Activated T-cell treated with anti-CD3 and anti-CD28 coated beads, Interleukin-2, amount 50 U/mL, for 24 hours (primary cell): Measurements from ENCODE around the gene MYBPHL.

Source experiments
- DNase-seq: peaks from one replicate; pipeline ENCODE4 v3.0.0-alpha.2; 2020
- H3K27ac Mint-ChIP-seq: 2 replicates; pipeline ENCODE4 v1.8.0; 2020; ENCODE audit warnings: mild to moderate bottlenecking, mixed read lengths
- H3K27me3 Mint-ChIP-seq: 2 replicates; pipeline ENCODE4 v1.8.0; 2020; ENCODE audit warnings: mixed read lengths
- H3K36me3 Mint-ChIP-seq: 2 replicates; pipeline ENCODE4 v1.8.0; 2020; ENCODE audit warnings: low read depth, mixed read lengths
- H3K4me1 Mint-ChIP-seq: 2 replicates; pipeline ENCODE4 v1.8.0; 2020; ENCODE audit warnings: low read depth, mixed read lengths
- H3K4me3 Mint-ChIP-seq: 2 replicates; pipeline ENCODE4 v1.8.0; 2020; ENCODE audit warnings: mild to moderate bottlenecking, moderate library complexity, mixed read lengths
- H3K9me3 Mint-ChIP-seq: 2 replicates; pipeline ENCODE4 v1.8.0; 2020; ENCODE audit warnings: mixed read lengths

The MYBPHL gene

DNA sequence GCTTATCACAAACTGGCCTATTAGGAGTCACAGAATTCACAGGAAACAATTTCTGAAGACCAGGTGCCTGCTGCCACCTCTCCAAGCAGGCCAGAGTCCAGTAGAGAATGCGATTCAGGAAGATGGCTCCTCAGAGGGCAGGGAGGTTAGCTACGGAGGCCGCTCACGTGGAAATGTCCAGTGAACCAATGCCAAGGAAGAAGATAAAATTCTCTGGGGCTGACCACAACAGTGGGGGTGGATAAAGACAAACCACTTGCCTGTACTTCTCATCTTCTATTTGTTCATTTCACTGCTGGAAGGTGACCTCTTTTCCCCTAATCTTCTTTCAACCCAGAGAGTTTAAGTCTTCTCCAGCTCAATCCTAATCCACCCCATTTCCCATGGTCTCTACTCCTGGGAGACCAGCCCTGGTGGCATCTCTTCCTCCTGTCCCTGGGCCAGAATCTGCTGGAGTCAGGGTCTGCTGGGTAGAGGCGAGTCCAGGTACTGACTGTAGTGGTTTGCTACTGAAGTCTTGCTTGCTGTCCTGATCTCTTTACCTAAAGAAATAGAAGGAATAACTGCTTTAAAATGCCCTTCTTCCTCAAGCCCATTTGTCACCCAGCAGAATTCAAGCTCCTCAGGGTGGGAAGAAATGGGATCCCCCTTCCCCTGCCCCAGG, 27.1 kb downstream of the MYBPHL start:
- Mint-ChIP-seq H3K4me3 (no peak overlapping the region), H3K27me3 (no peaks in the 10 kb centered on the region), H3K4me1 (peaks cover 26% of the 10 kb centered on the region), H3K36me3 (peaks cover 3% of the 10 kb centered on the region), H3K27ac (no peak overlapping the region), H3K9me3 (no peaks in the 10 kb centered on the region)
- DNase-seq = no peak

DNA sequence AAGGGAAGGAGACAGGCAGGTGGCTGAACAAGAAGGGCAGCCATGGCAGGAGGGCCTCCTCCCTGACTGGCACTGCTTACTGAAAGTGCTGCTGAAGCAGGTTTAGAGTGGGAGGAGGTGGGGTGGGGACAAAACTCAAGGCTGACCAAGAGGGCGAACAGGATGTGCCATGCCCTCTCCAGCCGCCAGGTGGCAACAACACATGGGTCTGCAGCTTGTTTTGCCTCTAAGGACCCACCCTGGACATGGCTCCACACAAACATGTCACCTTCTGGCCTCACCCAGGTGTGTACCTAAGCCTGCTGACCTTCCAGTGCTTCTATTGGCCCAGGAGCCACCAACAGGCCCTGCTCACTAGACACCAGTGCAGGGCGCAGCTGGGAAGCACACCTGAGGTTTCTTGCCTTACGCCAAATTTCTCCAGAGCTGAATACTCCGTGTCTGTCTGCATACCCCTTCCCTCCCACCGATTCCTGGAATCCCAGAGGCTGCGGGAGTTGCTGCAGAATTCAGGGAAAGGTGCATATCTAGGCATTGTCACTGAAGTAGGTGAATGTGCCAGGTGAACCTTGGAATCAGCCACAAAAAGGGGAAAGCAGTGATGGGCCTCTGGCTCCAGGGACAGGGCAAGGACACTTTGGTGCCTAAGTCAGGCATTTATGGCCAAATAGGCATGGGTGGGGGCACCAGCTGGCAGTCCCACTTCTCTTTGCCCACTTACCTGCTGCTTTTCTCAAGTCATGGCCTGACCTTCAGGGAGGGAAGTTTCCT, 29.2 kb downstream of the MYBPHL start:
- no peaks in the 10 kb centered on the region for H3K9me3 Mint-ChIP-seq
- peak; percentile 81 for DNase-seq
- H3K4me1 Mint-ChIP-seq = peaks cover 13% of the 10 kb centered on the region
- no peaks in the 10 kb centered on the region for H3K36me3 Mint-ChIP-seq
- no peaks in the 10 kb centered on the region for H3K27me3 Mint-ChIP-seq
- no peak overlapping the region for H3K4me3 Mint-ChIP-seq
- H3K27ac Mint-ChIP-seq = no peak overlapping the region

DNA sequence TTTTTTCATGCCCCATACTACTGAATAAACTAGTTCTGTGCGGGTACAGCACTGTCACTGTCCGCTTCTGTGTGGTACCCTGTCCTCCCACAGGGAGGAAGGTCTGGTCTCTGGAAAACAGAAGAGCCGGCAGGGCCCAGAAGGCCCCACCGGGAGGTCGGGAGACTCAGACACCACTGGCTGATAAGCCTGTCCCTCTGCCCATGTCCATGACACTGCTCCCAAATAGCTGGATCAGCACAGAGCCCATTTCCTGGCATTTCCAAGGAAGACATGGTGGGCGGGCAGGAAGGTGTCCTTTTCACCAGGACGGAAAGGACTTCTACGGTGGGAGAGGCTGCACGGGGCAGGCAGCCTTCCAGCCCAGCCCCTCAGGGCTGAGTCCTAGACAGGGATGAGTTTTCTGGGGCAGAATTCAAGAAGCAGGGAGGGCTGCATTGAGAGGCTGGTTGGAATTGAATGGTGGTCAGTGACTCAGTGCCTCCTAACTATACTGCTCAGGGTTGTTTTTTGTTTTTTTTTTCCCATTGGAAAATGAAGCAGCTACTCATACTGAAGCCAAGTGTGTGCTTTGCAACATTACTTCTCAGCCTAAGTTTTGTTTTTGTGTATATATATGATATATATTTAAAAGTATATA, 31.0 kb downstream of the MYBPHL start:
- no peaks in the 10 kb centered on the region for H3K27me3 Mint-ChIP-seq
- no peaks in the 10 kb centered on the region for H3K36me3 Mint-ChIP-seq
- no peak overlapping the region for H3K4me3 Mint-ChIP-seq
- no peak overlapping the region for H3K27ac Mint-ChIP-seq
- peaks cover 4% of the 10 kb centered on the region for H3K4me1 Mint-ChIP-seq
- no peaks in the 10 kb centered on the region for H3K9me3 Mint-ChIP-seq
- no peak for DNase-seq

DNA sequence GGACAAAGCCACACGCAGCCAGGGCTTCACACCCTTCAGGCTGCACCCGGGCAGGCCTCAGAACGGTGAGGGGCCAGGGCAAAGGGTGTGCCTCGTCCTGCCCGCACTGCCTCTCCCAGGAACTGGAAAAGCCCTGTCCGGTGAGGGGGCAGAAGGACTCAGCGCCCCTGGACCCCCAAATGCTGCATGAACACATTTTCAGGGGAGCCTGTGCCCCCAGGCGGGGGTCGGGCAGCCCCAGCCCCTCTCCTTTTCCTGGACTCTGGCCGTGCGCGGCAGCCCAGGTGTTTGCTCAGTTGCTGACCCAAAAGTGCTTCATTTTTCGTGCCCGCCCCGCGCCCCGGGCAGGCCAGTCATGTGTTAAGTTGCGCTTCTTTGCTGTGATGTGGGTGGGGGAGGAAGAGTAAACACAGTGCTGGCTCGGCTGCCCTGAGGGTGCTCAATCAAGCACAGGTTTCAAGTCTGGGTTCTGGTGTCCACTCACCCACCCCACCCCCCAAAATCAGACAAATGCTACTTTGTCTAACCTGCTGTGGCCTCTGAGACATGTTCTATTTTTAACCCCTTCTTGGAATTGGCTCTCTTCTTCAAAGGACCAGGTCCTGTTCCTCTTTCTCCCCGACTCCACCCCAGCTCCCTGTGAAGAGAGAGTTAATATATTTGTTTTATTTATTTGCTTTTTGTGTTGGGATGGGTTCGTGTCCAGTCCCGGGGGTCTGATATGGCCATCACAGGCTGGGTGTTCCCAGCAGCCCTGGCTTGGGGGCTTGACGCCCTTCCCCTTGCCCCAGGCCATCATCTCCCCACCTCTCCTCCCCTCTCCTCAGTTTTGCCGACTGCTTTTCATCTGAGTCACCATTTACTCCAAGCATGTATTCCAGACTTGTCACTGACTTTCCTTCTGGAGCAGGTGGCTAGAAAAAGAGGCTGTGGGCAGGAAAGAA, 32.0 kb downstream of the MYBPHL start:
- Mint-ChIP-seq H3K4me3 (no peak overlapping the region), H3K27ac (no peak overlapping the region), H3K27me3 (no peaks in the 10 kb centered on the region), H3K36me3 (no peaks in the 10 kb centered on the region), H3K4me1 (peaks cover 4% of the 10 kb centered on the region), H3K9me3 (no peaks in the 10 kb centered on the region)
- DNase-seq = no peak

DNA sequence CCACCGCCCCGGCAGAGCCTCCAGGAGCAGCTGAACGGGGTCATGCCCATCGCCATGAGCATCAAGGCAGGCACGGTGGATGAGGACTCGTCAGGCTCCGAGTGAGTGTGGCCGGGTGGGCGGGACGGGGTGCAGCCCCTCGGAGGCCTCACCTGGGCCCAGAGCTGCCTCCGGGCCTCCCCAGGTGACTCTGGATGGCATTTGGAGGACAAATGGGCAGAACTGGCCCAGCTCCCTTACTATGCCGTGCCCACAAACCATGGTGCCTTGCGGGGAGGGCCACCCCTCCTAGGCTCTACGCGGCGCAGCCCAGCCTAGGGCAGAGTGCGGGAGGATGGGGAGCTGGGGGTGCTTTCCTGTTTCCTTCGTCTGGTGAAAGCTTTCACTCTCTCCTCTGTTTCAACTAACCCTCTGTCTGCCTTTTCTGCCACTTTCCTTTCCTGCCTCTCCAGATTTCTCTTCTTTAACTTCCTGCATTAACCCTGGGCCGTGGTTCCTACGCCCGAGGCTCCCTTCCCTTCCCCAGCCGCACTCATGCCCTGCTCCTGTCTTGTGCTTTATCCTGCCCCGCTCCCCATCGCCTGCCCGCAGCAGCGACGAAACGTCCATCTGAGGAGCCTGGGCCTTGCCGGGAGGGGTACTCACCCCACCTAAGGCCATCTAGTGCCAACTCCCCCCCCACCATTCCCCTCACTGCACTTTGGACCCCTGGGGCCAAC, 33.1 kb downstream of the MYBPHL start:
- Mint-ChIP-seq H3K27me3 (no peaks in the 10 kb centered on the region), H3K36me3 (no peaks in the 10 kb centered on the region), H3K4me3 (no peak overlapping the region), H3K4me1 (peaks cover 4% of the 10 kb centered on the region), H3K27ac (no peak overlapping the region), H3K9me3 (no peaks in the 10 kb centered on the region)
- DNase-seq = no peak

DNA sequence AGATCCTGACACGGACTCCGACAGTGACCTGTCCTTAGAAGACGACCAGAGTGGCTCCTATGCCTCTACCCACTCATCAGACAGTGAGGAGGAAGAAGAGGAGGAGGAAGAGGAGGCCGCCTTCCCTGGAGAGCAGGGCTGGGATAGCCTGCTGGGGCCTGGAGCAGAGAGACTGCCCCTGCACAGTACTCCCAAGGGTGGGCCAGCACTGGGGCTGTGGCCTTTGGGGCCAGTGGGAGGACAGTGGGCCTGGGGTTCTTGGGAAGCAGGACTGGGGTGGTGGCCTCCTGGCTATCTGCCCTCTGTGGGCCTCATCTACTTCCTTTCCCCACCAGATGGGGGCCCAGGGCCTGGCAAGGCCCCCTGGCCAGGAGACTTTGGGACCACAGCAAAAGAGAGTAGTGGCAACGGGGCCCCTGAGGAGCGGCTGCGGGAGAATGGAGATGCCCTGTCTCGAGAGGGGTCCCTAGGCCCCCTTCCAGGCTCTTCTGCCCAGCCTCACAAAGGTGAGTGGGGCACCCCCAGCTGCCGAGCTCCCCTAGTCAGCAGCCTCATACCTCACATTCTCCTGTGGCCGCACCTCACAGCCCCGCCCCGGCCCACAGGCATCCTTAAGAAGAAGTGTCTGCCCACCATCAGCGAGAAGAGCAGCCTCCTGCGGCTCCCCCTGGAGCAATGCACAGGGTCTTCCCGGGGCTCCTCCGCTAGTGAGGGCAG, 33.8 kb downstream of the MYBPHL start:
- Mint-ChIP-seq H3K36me3 (no peaks in the 10 kb centered on the region), H3K27me3 (no peaks in the 10 kb centered on the region), H3K4me1 (peaks cover 4% of the 10 kb centered on the region), H3K4me3 (no peak overlapping the region), H3K27ac (no peak overlapping the region), H3K9me3 (no peaks in the 10 kb centered on the region)
- no peak for DNase-seq

DNA sequence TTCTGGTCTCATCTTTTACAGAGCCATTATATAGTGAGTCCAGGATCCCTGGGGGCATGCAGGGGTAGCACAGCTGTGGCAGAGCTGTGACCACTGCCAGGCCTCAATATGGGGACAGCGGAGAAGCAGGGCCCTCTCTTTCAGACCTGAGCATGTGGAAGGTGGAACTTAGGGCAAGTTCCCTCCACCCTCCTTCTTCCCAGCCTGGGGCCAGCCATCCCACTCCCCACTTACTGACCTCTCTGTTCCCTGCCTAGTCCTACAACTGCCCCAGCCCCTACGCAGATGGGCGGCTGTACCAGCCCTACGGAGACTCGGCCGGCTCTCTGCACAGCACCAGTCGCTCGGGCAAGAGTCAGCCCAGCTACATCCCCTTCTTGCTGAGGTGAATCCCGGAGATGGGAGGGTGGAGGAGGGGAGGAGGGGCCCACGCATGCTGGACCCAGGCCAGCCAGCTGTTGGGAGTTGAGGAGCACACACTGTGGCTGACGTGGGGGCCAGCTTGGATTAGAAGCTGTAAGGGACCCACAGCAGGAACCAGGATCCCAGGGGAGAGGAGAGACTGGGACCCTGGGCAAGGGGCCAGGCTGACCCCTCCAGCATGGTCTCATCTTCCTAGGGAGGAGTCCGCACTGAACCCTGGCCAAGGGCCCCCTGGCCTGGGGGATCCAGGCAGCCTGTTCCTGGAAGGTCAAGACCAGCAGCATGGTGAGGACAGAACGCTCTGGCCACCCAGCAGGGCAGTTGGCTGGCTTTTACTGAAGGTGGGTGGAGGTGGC, 34.6 kb downstream of the MYBPHL start:
- Mint-ChIP-seq H3K4me3 (no peak overlapping the region), H3K27me3 (no peaks in the 10 kb centered on the region), H3K27ac (no peak overlapping the region), H3K9me3 (no peaks in the 10 kb centered on the region), H3K4me1 (peaks cover 2% of the 10 kb centered on the region), H3K36me3 (no peaks in the 10 kb centered on the region)
- no peak for DNase-seq

DNA sequence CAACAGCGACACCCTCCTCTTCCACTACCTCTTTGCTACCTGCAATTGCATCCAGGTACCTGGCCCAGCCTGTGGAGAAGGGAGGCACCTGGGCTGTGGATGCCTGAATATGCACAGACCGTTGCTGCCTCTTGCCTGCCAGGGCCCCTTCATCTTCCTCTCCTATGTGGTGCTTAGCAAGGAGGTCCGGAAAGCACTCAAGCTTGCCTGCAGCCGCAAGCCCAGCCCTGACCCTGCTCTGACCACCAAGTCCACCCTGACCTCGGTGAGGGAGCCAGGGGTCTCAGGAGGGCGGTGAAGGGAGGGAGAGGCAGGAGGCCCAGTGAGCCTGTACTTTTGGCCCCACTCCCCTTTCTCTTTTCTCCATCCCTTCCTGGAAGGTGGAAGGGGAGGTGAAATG, 35.4 kb downstream of the MYBPHL start:
- DNase-seq = no peak
- H3K9me3 Mint-ChIP-seq = no peaks in the 10 kb centered on the region
- H3K36me3 Mint-ChIP-seq = no peaks in the 10 kb centered on the region
- H3K4me1 Mint-ChIP-seq = no peaks in the 10 kb centered on the region
- no peaks in the 10 kb centered on the region for H3K27me3 Mint-ChIP-seq
- H3K27ac Mint-ChIP-seq = no peak overlapping the region
- H3K4me3 Mint-ChIP-seq = no peak overlapping the region

DNA sequence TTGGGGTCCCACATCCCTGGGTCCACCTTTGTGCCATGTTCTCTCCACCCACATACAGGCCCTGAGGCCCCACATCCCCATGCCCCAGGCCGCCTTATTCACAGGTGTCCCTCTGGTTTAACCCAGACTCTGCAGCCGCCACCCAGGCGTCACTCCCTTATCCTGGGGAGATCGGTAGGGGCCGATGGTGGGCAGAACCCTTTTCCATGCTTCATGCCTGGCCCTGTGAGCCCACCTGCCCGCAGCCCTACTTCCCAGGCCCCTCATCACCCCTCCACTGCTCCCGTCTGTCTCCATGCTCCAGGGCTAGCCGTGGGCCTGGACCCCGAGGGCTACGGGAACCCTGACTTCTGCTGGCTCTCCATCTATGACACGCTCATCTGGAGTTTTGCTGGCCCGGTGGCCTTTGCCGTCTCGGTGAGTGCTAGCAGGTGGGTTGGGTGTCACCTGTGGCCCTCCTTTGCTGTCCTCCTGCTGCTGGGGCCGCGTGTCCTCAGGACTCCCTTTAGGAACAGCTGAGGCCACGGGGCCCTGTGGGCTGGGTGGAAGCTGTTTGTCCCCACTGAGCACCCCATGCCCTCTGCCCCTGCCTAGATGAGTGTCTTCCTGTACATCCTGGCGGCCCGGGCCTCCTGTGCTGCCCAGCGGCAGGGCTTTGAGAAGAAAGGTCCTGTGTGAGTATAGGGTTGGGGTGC, 36.0 kb downstream of the MYBPHL start:
- no peak for DNase-seq
- Mint-ChIP-seq H3K27ac (no peak overlapping the region), H3K4me3 (no peak overlapping the region), H3K36me3 (no peaks in the 10 kb centered on the region), H3K9me3 (no peaks in the 10 kb centered on the region), H3K27me3 (no peaks in the 10 kb centered on the region), H3K4me1 (no peaks in the 10 kb centered on the region)

DNA sequence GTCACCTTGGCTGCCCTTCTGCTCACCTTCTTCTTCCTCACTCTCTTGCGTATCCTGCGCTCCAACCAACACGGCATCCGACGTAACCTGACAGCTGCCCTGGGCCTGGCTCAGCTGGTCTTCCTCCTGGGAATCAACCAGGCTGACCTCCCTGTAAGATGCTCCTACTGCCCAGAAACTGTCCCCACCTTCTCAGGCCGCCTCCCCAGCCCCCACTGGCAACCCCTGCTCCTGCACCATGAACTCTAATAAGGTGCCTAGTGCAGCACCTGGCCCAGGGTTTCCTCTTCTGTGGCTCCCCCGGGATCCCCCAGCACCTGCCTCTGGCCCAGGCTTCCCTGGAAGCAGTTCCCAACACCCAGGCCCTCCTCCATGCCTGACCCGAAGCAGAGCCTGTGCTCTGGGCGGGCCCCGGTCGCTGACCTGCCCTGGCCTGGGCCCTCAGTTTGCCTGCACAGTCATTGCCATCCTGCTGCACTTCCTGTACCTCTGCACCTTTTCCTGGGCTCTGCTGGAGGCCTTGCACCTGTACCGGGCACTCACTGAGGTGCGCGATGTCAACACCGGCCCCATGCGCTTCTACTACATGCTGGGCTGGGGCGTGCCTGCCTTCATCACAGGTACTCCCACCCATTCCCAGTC, 36.7 kb downstream of the MYBPHL start:
- no peak overlapping the region for H3K4me3 Mint-ChIP-seq
- no peaks in the 10 kb centered on the region for H3K27me3 Mint-ChIP-seq
- H3K9me3 Mint-ChIP-seq = no peaks in the 10 kb centered on the region
- no peak for DNase-seq
- no peaks in the 10 kb centered on the region for H3K4me1 Mint-ChIP-seq
- no peak overlapping the region for H3K27ac Mint-ChIP-seq
- no peaks in the 10 kb centered on the region for H3K36me3 Mint-ChIP-seq

DNA sequence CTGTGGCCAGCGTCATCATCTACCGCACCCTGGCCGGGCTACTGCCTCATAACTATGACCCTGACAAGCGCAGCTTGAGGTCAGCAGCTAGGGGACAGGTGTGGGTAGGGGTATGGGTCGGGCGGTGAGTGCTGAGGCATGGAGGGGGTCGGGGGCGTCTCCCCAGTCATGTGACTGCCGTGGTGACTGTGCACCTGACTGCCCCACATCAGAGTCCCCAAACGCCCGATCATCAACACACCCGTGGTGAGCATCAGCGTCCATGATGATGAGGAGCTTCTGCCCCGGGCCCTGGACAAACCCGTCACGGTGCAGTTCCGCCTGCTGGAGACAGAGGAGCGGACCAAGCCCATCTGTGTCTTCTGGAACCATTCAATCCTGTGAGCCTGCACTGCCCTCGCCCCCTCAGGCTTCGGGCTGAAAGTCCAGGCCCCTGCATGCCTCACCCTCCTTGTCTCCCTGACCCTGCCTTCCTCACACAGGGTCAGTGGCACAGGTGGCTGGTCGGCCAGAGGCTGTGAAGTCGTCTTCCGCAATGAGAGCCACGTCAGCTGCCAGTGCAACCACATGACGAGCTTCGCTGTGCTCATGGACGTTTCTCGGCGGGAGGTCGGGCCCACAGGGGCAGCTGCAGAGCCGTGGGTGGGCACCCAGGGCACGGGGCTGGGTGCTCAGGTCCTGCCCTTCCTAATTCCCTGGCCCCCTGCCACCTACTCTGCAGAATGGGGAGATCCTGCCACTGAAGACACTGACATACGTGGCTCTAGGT, 37.4 kb downstream of the MYBPHL start:
- Mint-ChIP-seq H3K36me3 (no peaks in the 10 kb centered on the region), H3K4me3 (no peak overlapping the region), H3K9me3 (no peaks in the 10 kb centered on the region), H3K4me1 (no peaks in the 10 kb centered on the region), H3K27ac (no peak overlapping the region), H3K27me3 (no peaks in the 10 kb centered on the region)
- no peak for DNase-seq
